Omental fat pad (tissue), 4 donors: Measurements from ENCODE around the gene INCA1. TPM values are rescaled to one million over a fixed set of nuclear protein-coding genes. Genes with fewer than 3 reads are reported as not detected.

ENCODE experiments used
- ATAC-seq: fragments of 150-250 bp; one replicate; pipeline ENCODE4 v1.9.1; 2016; ENCODE audit warnings: mild to moderate bottlenecking, moderate library complexity; ENCODE audit not compliant: low FRiP score
- DNase-seq: peaks from one replicate; pipeline ENCODE4 v3.0.0-alpha.2; 2019; ENCODE audit warnings: low spot score
- total RNA-seq, 4 donors: library from RNA; depleted of rRNA; stranded (reverse); fragments of >200 nt; gene quantifications; one replicate each; pipeline ENCODE4 v1.1.0, GENCODE V29; 2016
- TF ChIP-seq, protein P1 (sequence below), 3 donors: fragments of 450-650 bp; IDR thresholded peaks; one replicate each; pipeline ENCODE4 v1.5.1; 2016 to 2017; ENCODE audit warnings: antibody characterized with exemption in 3 of 3, mild to moderate bottlenecking in 3 of 3, moderate library complexity in 2 of 3

Gene INCA1
- total RNA-seq, 4 donors from 2014 or later: 1.0 to 1.4 (median 1.3) TPM; not detected in 1

DNA sequence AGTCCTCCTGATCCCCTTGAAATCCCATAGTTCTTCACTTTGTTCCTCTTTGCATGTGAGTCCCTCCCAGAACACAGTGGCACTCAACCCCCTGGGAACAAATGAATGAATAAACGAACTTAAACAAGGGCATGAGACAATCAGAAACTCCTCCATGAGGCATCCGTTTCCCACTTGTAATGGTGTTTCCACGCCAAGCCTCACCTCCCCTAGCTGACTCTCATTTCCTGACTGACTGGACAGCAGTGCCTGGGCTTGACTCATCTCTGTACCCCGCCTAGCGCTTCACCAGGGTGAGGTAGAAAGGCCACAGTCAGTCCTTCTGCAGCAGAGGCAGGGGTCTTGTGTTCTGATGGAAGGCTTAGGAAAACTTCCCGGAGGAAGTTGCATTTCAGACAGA is 14.6 kb upstream of the INCA1 start:
- TF ChIP-seq, protein P1, sequence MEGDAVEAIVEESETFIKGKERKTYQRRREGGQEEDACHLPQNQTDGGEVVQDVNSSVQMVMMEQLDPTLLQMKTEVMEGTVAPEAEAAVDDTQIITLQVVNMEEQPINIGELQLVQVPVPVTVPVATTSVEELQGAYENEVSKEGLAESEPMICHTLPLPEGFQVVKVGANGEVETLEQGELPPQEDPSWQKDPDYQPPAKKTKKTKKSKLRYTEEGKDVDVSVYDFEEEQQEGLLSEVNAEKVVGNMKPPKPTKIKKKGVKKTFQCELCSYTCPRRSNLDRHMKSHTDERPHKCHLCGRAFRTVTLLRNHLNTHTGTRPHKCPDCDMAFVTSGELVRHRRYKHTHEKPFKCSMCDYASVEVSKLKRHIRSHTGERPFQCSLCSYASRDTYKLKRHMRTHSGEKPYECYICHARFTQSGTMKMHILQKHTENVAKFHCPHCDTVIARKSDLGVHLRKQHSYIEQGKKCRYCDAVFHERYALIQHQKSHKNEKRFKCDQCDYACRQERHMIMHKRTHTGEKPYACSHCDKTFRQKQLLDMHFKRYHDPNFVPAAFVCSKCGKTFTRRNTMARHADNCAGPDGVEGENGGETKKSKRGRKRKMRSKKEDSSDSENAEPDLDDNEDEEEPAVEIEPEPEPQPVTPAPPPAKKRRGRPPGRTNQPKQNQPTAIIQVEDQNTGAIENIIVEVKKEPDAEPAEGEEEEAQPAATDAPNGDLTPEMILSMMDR (IDR thresholded peaks at IDR 0.05): no peak
- ATAC-seq (no peak), DNase-seq (no peak)

DNA sequence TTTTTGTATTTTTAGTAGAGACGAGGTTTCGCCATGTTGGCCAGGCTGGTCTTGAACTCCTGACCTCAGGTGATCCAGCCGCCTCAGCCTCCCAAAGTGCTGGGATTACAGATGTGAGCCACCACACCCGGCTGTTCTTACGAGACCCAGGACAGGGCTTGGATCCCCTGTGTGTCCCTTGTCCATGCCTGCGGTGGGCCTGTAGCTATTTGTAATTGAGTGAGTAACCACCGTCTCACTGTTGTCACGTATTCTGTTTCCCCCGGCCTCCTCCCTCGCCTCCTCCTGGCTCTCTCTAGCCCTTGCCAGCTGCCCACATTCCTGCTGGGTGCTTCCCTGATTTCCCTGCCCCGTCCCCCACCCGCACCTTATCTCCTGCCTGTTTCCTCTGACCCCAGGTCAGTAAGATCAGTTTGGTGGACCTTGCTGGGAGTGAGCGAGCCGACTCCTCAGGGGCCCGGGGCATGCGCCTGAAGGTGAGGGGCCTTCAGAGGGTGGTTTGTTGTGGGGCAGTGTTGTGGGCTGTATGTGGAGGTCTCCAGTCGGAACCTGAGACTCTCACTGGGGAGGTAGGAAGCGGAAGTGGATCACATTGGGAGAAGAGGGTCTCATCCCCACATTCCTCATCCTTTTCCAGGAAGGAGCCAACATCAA is 6.0 kb upstream of the INCA1 start:
- no peak for ATAC-seq
- DNase-seq: no peak
- TF ChIP-seq, protein P1 (IDR thresholded peaks at IDR 0.05): no peak

DNA sequence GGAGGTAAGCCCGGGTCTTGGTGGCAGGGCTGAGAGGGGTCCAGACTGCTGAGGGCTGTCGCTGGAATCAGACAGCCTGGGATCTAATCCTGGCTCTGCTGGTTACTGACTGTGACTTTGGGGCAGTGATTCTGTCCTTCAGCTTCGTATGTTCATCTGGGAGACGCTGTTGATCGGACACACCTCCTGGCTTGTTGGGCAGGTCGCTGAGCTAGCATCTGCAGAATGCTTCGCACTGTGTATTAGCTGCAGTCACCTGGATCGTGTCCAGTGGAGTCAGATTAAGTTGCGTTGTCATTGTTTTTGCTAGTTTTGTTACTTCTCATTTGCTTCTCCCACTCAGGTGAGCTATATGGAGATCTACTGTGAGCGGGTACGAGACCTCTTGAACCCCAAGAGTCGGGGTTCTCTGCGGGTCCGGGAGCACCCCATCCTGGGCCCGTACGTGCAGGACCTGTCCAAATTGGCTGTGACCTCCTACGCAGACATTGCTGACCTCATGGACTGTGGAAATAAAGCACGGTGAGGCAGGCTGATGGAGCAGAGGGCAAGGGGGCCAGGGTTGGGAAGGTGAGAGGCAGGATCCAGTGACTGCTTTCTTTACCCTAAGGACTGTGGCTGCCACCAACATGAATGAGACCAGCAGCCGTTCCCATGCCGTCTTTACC is 4.9 kb upstream of the INCA1 start:
- ATAC-seq (no peak), DNase-seq (no peak)
- TF ChIP-seq, protein P1 (IDR thresholded peaks at IDR 0.05): no peak

DNA sequence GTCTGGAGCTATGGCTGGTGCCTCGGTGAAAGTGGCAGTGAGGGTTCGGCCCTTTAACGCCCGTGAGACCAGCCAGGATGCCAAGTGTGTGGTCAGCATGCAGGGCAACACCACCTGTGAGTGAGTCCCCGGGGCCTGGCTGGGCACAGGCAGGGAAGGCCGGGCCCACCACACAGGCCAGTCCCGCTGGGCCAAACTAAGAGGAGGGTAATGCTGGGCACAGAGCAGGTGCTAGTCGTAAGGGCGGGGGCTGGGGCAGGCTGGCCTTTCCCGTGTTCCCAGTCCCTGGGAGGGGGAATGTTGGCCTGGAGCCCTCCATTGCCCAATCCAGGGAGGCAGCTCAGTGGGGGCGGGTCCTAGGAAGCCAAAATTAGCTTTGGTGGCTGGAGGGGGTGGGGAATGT is 2.9 kb upstream of the INCA1 start:
- TF ChIP-seq, protein P1 (IDR thresholded peaks at IDR 0.05): no peak
- ATAC-seq (peak; percentile 34), DNase-seq (peak; percentile 36)

DNA sequence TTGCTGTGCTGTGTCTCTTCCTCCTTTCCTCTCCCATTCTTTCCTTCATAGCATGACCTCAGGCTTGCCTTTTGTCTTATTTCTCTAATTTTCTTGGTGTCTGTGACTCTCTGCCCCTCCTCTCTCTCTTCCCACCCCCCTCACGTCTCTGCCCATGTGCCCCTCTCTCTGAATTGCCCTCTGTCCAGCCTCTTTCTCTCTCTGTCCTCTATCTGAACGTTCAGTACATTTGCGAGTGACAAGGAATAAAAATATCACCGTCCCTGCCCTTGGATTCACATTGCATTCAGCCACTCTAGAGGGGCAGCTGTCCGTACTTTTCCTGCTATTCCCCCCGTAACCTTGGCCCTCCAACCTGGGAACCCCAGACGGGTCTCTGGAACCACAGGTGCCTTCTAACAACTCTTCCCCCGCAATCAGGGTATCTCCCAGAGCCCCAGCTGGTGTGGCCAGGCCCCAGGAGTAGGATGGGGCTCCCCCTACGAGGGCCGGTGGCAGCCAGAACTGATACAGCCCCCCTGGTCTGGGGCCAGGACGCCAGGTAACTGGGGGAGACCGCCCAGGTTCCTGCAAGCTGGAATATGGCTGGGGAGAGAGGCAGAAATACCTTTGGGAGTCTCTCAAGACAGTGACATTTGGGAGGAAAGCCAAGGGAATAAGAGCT is 2.2 kb upstream of the INCA1 start:
- DNase-seq (no peak), ATAC-seq (no peak)
- TF ChIP-seq, protein P1 (IDR thresholded peaks at IDR 0.05): no peak

DNA sequence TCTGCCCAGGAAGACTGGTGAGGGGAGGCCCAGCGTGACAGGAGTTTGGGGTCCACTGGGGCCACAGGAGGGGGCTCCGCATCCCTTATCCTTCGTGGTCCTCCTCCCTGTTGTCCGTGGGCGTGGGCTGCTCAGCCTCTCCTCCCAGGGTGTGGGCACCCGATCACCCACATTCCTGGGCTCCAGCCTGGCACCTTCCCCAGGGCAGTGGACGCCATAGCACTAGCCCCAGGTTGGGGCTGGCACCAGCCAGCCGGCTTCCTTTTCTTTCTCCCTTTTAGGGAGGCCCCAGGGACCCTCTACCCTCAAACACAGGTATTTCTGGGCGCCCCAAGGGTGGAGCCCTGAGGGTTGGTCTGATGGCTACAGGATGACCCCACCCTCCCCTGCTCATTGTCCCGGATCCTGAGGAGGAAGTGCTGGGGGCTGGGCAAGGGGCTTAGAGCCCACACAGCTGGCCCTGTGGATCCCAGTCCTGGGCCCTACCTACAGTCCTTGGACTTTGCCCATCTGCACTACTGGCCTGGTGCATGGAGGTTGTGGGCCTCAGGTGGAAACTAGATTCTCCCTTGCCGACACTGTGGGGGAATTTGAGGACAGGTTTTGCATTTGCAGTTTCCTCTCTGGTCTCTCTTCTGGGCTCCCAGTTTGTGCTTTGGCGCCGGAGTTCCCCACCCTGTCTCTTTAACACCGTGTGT is 1.6 kb upstream of the INCA1 start:
- ATAC-seq (no peak), DNase-seq (no peak)
- TF ChIP-seq, protein P1 (IDR thresholded peaks at IDR 0.05): no peak
